Measurements from ENCODE around the gene TM4SF18. TPM values are rescaled to one million over a fixed set of nuclear protein-coding genes. Genes with fewer than 3 reads are reported as not detected.

TM4SF18 gene, protein sequence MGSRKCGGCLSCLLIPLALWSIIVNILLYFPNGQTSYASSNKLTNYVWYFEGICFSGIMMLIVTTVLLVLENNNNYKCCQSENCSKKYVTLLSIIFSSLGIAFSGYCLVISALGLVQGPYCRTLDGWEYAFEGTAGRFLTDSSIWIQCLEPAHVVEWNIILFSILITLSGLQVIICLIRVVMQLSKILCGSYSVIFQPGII
- 317 and 346 TPM in 2 replicates for total RNA-seq

DNA sequence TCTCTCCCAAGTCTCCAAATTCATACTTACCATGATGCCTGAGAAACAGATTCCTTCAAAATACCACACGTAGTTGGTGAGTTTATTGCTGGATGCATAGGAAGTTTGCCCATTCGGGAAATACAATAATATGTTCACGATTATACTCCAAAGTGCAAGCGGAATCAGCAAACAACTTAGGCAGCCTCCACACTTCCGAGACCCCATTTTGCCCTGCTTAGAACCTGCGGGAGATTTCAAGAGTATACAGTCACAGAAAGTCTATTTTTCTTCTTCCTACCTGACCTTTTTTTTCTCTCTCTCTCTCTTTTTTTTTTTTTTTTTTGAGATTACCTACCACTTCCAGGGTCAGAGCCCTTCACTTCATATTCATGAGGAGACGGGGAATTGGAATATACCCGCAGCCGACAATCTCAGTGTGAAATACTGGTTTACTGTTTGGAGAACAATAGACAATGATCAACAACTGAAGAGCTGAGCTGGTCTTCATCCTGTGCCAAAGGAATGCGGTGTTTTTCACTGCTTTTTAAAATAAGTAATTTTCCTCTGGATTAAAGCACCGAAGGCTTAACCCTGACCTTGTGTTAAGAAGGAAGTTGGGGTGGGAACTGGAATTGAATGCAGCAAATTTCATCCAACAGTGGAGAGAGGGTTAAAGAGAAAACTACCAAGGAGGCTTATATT lies at the start of gene TM4SF18:
Gene TM4SF18 (minus strand): TSS at position 461 of the 684 bp plus-strand sequence. CDS start 254 bp downstream, at position 207.

DNA sequence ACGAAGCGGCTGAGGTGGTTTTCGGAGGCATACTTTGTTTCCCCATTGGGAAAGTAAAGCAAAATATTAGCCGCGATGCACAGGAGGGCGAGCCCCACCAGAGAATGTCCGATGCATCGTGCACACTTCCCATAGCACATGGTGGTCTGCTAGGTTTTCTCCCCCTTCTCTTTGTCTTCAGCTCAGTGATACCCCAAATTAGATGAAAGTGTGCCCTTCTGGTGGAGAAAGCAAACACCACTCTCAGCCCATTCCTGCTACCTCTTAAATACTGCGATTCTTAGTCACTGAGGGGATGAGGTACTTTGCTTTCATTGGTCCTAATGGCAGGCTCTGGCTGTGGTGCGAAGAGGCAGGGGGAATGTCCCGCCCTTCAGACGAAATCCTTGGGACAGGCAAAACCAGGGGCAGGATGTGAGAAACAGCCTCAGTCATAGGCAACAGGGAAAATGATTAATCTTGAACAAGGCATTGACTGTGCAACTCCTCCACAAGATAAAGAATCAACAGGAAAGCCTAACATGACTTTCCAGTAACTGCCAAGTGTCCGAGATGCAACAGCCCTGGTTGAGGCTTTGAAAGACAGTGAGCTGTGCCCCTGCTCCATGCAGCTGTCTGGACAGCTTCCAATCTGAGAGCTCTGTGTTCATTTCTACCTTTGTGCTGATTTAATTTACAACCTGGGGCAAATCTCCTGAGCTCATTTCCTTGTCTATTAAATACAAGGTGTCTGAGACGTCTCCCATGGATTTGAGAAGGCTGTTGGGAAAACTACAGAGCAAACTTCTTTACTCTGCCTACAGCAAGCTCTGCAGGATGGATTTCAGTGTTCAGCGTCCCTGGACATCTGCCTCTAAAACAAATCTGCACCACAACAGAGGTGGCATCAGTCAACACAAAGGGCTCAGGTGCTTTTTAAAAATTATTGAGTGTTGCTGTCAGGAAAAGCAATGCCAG lies 44.2 kb upstream of the TM4SF18 start, which contains the start of gene TM4SF1:
Gene TM4SF1 (minus strand): TSS at position 242 of the 957 bp plus-strand sequence. CDS start 102 bp downstream, at position 140.

Other genes with a start within 250 kb of the TM4SF18 start
- gene HLTF, start 247.1 kb downstream of the TM4SF18 start, total RNA-seq: 12.7 and 13.5 TPM in 2 replicates
- gene HPS3, start 204.0 kb downstream of the TM4SF18 start, total RNA-seq: 29.0 and 32.5 TPM in 2 replicates
- gene CP, start 111.8 kb downstream of the TM4SF18 start, total RNA-seq: not detected in 2 replicates
- gene TM4SF1, start 44.0 kb upstream of the TM4SF18 start, total RNA-seq: 612 and 623 TPM in 2 replicates
- gene TM4SF4, start 141.1 kb upstream of the TM4SF18 start, total RNA-seq: not detected in 2 replicates

Data from mammary microvascular endothelial cell (primary cell).